Activated CD8-positive, alpha-beta memory T cell treated with anti-CD3 and anti-CD28 coated beads, Interleukin-2, amount 10 ng/mL, durations not matched to agents 7 days and 5 days (primary cell): Measurements from ENCODE around the gene TC2N. TPM values are rescaled to one million over a fixed set of nuclear protein-coding genes. Genes with fewer than 3 reads are reported as not detected.
A peak's percentile ranks its signal among the peaks of the same experiment; 100 is the strongest.
"Not testable (repeated sequence)": the region's sequence is repeated elsewhere in the genome, so short reads cannot be mapped to it uniquely, and the experiment has no call there.

Experiments
- ATAC-seq: fragments of 150-1000 bp; cut with Tn5 transposase; one replicate; pipeline ENCODE4 v1.10.0; 2021; ENCODE audit warnings: moderate library complexity
- CTCF ChIA-PET: fragments of 350-600 bp; sonication (Branson Sonifier 250); formaldehyde crosslinking; loops from one replicate; lab custom pipeline; 2021; ENCODE audit warnings: antibody characterized with exemption; lab: Charles Lee
- DNase-seq: peaks from one replicate; pipeline ENCODE4 v3.0.0-alpha.2; 2020
- H3K27ac Mint-ChIP-seq: one replicate; pipeline ENCODE4 v1.8.0; 2021; ENCODE audit warnings: mild to moderate bottlenecking, mixed read lengths
- H3K27me3 Mint-ChIP-seq: one replicate; pipeline ENCODE4 v1.8.0; 2021; ENCODE audit warnings: mixed read lengths
- H3K36me3 Mint-ChIP-seq: one replicate; pipeline ENCODE4 v1.8.0; 2021; ENCODE audit warnings: mild to moderate bottlenecking, mixed read lengths
- H3K4me1 Mint-ChIP-seq: one replicate; pipeline ENCODE4 v1.8.0; 2021; ENCODE audit warnings: mixed read lengths
- H3K4me3 Mint-ChIP-seq: one replicate; pipeline ENCODE4 v1.8.0; 2021; ENCODE audit warnings: mild to moderate bottlenecking, moderate library complexity, mixed read lengths
- H3K9me3 Mint-ChIP-seq: one replicate; pipeline ENCODE4 v1.8.0; 2022; ENCODE audit warnings: low read depth, mixed read lengths
- total RNA-seq, 2 experiments: library from RNA; stranded (reverse); gene quantifications; one replicate each; pipeline ENCODE4 v1.2.3, GENCODE V29; 2021

The TC2N gene
- total RNA-seq, 2 experiments from 2014 or later = 46.3 to 86.0 TPM

DNA sequence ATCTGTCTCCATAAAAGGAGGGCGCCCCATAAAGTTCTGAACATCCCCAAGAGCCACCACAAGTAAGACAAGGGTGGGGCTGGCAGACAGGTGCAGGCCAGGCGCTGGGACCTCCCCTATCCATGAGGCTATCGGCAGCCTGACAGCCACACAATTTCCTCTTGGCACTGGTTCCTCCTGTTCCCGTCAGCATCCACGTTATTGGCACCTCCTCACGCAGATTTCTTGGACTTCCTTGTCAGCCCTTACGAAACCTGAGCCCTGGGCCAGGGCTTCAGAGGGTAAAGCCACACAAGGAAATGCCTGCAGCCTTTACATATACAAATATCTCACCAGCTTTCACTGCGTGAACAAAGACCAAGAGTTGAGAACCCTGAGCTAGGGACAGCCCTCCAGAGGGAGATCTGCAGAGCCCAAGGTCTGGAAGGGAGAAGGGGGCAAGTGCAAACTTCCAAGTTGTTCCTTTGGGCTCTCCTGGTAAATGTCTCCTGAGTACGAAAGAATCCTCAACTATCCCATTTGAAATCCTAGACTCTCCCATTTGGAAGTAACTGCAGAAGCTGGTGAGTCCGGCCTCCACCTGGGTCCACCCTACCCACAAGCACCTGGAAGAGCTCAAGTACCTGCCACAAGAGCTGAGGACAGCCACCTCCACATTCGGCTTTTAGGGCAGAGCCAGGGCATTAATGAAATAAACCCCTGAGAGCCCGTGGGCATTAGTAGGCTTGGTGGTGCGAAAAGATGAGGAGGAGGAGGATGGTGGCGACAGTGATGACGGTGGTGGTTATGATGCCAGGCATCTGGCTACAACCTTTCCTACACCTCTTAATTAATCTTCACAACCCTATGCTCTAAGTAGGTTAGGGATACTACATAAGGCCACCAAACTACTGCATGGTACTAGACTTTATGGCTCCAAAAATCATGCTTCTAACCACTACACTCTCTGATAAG, 5.5 kb upstream of the TC2N start:
- H3K27me3 Mint-ChIP-seq = no peaks in the 10 kb centered on the region
- peak overlapping the region; percentile 67 for H3K4me3 Mint-ChIP-seq
- CTCF ChIA-PET = interaction anchor here (0.8 to 2.2 kb wide), 4 partner anchors 9 to 39 kb away, joined by 3 to 12 read pairs (median 4); no protein-coding TSS in a partner anchor
- H3K36me3 Mint-ChIP-seq = no peaks in the 10 kb centered on the region
- H3K9me3 Mint-ChIP-seq = no peaks in the 10 kb centered on the region
- peaks cover 79% of the 10 kb centered on the region for H3K4me1 Mint-ChIP-seq
- DNase-seq = peak; percentile 61
- H3K27ac Mint-ChIP-seq = peak overlapping the region; percentile 87
- peak; percentile 1 for ATAC-seq

GRCh38 chr14:91872011-91872501, 4.7 kb upstream of the TC2N start:
- peak overlapping the region; percentile 67 for H3K4me3 Mint-ChIP-seq
- no peaks in the 10 kb centered on the region for H3K27me3 Mint-ChIP-seq
- no peaks in the 10 kb centered on the region for H3K9me3 Mint-ChIP-seq
- peak; percentile 73 for DNase-seq
- CTCF ChIA-PET = interaction anchor here (1.0 to 2.2 kb wide), 3 partner anchors 8 to 40 kb away, joined by 3 to 12 read pairs (median 6); no protein-coding TSS in a partner anchor
- ATAC-seq = peak; percentile 22
- peak overlapping the region; percentile 87 for H3K27ac Mint-ChIP-seq
- peaks cover 5% of the 10 kb centered on the region for H3K36me3 Mint-ChIP-seq
- H3K4me1 Mint-ChIP-seq = peaks cover 87% of the 10 kb centered on the region

DNA sequence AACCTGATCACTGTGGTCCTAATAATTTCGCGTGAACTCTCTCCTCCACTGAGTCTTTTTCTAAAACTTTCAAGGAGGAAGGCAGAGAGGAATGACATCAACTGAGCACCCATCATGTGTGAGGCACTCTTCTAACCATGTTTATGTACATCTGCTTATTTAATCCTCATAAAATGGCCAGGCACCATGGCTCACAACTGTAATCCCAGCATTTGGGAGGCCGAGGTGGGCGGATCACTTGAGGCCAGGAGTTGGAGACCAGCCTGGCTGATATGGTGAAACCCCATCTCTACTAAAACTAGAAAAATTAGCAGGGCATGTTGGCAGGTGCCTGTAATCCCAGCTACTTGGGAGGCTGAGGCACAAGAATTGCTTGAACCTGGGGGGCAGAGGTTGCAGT, 4.1 kb upstream of the TC2N start:
- Mint-ChIP-seq H3K27ac (peak overlapping the region; percentile 87), H3K4me1 (peaks cover 93% of the 10 kb centered on the region)
- DNase-seq, H3K4me3 Mint-ChIP-seq, H3K9me3 Mint-ChIP-seq, ATAC-seq, H3K36me3 Mint-ChIP-seq, H3K27me3 Mint-ChIP-seq: not testable (repeated sequence)
- CTCF ChIA-PET = interaction anchor here (1.0 kb wide), 1 partner anchor 10 kb away, joined by 3 read pairs; no protein-coding TSS in a partner anchor

DNA sequence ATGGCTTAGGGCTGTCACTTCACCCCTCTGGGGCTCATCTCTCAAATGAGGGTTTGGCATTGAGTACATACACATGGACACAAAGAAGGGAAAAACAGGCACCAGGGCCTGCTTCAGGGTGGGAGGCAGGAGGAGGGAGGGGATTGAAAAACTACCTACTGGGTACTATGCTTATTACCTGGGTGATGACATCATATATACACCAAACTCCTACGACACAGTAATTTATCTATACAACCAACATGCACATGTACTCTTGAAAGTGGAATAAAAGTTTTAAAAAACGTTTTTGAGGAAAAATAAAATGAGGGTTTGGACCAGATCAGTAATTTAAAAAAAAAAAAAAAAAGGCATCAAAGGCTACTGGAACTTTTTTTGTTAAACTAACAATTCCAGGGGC, 3.6 kb upstream of the TC2N start:
- H3K27me3 Mint-ChIP-seq = no peaks in the 10 kb centered on the region
- ATAC-seq (no peak), DNase-seq (no peak)
- peaks cover 97% of the 10 kb centered on the region for H3K4me1 Mint-ChIP-seq
- peaks cover 7% of the 10 kb centered on the region for H3K36me3 Mint-ChIP-seq
- H3K4me3 Mint-ChIP-seq = peak overlapping the region; percentile 60
- CTCF ChIA-PET = no interaction called here
- H3K27ac Mint-ChIP-seq = peak overlapping the region; percentile 99
- H3K9me3 Mint-ChIP-seq = no peaks in the 10 kb centered on the region

DNA sequence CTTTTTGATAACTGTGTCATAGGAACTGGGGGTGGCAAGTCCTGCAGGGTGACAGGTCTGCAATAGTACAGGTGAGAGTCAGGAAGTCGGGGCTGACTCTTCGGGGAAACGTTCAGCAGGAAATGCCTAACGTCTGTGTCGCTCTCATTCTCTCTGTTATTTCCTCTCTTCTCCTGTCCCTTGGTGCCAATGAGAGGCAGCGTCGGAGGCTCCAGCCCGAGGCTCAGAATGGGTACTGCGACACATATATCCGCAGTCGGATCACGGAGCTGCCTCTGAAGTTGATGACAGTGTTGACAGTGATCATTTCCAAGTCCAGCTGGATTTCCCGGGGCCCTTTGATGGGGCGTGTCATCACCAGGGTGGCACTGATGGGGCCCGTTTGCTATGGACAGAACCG, 2.7 kb upstream of the TC2N start:
- CTCF ChIA-PET = interaction anchor here (1.9 kb wide), 1 partner anchor 41 kb away, joined by 4 read pairs; no protein-coding TSS in a partner anchor
- Mint-ChIP-seq H3K36me3 (peaks cover 10% of the 10 kb centered on the region), H3K27me3 (no peaks in the 10 kb centered on the region), H3K27ac (peak overlapping the region; percentile 99), H3K4me3 (peak overlapping the region; percentile 60), H3K4me1 (peaks cover 92% of the 10 kb centered on the region), H3K9me3 (no peaks in the 10 kb centered on the region)
- peak; percentile 77 for DNase-seq
- peak; percentile 31 for ATAC-seq

GRCh38 chr14:91869556-91869955, 2.2 kb upstream of the TC2N start:
- H3K4me3 Mint-ChIP-seq = peak overlapping the region; percentile 60
- no peak for ATAC-seq
- peak overlapping the region; percentile 99 for H3K27ac Mint-ChIP-seq
- CTCF ChIA-PET = interaction anchor here (1.9 kb wide), 1 partner anchor 42 kb away, joined by 4 read pairs; no protein-coding TSS in a partner anchor
- H3K4me1 Mint-ChIP-seq = peaks cover 92% of the 10 kb centered on the region
- DNase-seq = no peak
- H3K9me3 Mint-ChIP-seq = no peaks in the 10 kb centered on the region
- peaks cover 11% of the 10 kb centered on the region for H3K36me3 Mint-ChIP-seq
- no peaks in the 10 kb centered on the region for H3K27me3 Mint-ChIP-seq

- H3K27ac Mint-ChIP-seq = peak overlapping the region; percentile 99
- H3K27me3 Mint-ChIP-seq = no peaks in the 10 kb centered on the region
- CTCF ChIA-PET = interaction anchor here (0.9 to 3.3 kb wide), 12 partner anchors 8 to 255 kb away, joined by 3 to 13 read pairs (median 4); partner anchors contain the start of genes CPSF2 and NDUFB1
- H3K4me1 Mint-ChIP-seq = peaks cover 90% of the 10 kb centered on the region
- peaks cover 28% of the 10 kb centered on the region for H3K36me3 Mint-ChIP-seq
- ATAC-seq = peak; percentile 27
- no peaks in the 10 kb centered on the region for H3K9me3 Mint-ChIP-seq
- DNase-seq = peak; percentile 70
- peak overlapping the region; percentile 93 for H3K4me3 Mint-ChIP-seq
Measured at GRCh38 chr14:91866511-91867295, 633 bp downstream of the TC2N start.

DNA sequence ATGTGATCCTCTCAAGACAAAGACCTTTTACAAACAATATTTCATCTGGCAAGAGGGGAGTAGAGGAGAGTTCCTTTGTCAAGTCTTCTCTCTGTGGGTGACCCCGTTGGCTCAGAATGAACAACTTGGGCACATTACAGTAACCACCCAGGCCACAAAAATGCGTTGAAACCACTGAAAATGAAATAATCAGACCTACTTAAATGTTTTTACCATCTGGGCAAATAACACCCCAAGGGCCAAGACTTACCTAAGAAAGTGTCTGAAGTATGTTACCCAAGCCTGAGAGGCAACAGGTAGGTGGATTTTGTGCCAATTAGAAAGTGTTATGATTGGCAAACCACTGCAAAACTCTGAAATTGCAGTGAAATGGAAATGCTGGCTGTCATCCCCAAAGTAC, 1.3 kb downstream of the TC2N start:
- ATAC-seq (no peak), DNase-seq (peak; percentile 76)
- no peaks in the 10 kb centered on the region for H3K9me3 Mint-ChIP-seq
- H3K27me3 Mint-ChIP-seq = no peaks in the 10 kb centered on the region
- CTCF ChIA-PET = interaction anchor here (1.1 to 3.3 kb wide), 6 partner anchors 7 to 46 kb away, joined by 3 to 13 read pairs (median 4); no protein-coding TSS in a partner anchor
- peak overlapping the region; percentile 93 for H3K4me3 Mint-ChIP-seq
- peaks cover 31% of the 10 kb centered on the region for H3K36me3 Mint-ChIP-seq
- H3K4me1 Mint-ChIP-seq = peaks cover 90% of the 10 kb centered on the region
- H3K27ac Mint-ChIP-seq = peak overlapping the region; percentile 99

- DNase-seq (no peak), ATAC-seq (no peak)
- H3K27me3 Mint-ChIP-seq = no peaks in the 10 kb centered on the region
- H3K4me3 Mint-ChIP-seq = no peak overlapping the region
- peak overlapping the region; percentile 66 for H3K27ac Mint-ChIP-seq
- no peaks in the 10 kb centered on the region for H3K9me3 Mint-ChIP-seq
- CTCF ChIA-PET = no interaction called here
- peaks cover 86% of the 10 kb centered on the region for H3K4me1 Mint-ChIP-seq
- peaks cover 55% of the 10 kb centered on the region for H3K36me3 Mint-ChIP-seq
Measured at GRCh38 chr14:91862417-91862816, 4.9 kb downstream of the TC2N start.

- H3K9me3 Mint-ChIP-seq = no peaks in the 10 kb centered on the region
- H3K4me3 Mint-ChIP-seq = peak overlapping the region; percentile 54
- H3K36me3 Mint-ChIP-seq = peaks cover 54% of the 10 kb centered on the region
- ATAC-seq = peak; percentile 43
- CTCF ChIA-PET = interaction anchor here (0.9 to 1.1 kb wide), 3 partner anchors 11 to 212 kb away, joined by 3 read pairs; no protein-coding TSS in a partner anchor
- H3K27me3 Mint-ChIP-seq = no peaks in the 10 kb centered on the region
- peaks cover 72% of the 10 kb centered on the region for H3K4me1 Mint-ChIP-seq
- no peak for DNase-seq
- peak overlapping the region; percentile 86 for H3K27ac Mint-ChIP-seq
Measured at GRCh38 chr14:91861091-91861490, 6.2 kb downstream of the TC2N start.

- no peaks in the 10 kb centered on the region for H3K27me3 Mint-ChIP-seq
- H3K9me3 Mint-ChIP-seq = no peaks in the 10 kb centered on the region
- peaks cover 76% of the 10 kb centered on the region for H3K4me1 Mint-ChIP-seq
- peaks cover 59% of the 10 kb centered on the region for H3K36me3 Mint-ChIP-seq
- CTCF ChIA-PET = interaction anchor here (0.7 to 1.8 kb wide), 4 partner anchors 13 to 74 kb away, joined by 3 to 9 read pairs (median 3); no protein-coding TSS in a partner anchor
- DNase-seq = no peak
- peak overlapping the region; percentile 58 for H3K27ac Mint-ChIP-seq
- ATAC-seq = no peak
- H3K4me3 Mint-ChIP-seq = no peak overlapping the region
Measured at GRCh38 chr14:91860238-91860637, 7.1 kb downstream of the TC2N start.

DNA sequence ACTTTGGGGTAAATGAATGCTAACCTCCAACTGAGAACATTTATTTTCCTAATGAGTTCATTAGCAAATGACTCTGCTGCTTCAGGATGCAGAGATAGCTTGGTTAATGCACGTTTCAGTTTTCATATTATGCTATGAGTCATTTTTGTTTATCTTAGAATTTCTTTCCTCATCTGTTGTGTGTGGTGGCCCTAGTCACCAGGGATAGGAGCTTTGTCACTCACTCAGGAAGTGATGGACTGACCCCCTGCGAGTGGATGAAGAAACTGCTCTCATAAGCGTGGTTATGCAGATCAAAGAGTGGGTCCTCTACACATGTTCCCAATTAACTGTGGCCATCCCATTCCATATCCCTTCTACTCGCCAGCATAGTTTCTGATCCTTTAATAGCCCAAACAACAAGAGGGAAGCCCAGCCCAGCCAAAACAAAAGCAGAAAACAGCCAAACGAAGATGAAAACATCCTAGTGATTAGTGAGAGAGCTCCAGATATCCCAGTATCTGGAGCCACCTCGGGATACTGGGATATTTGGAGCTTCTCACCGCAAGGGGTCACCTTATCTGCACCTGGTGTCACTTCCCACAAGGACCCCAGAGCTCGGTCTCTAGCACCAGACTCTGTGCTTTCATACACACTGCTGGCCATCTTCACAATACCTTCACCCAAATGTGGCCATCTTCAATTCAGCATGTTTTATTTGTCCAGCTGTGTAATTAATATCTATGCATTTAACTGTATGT, 8.6 kb downstream of the TC2N start:
- CTCF ChIA-PET = interaction anchor here (0.9 to 1.8 kb wide), 14 partner anchors 9 to 209 kb away, joined by 3 to 10 read pairs (median 4); partner anchors contain the start of gene TC2N
- H3K4me1 Mint-ChIP-seq = peaks cover 69% of the 10 kb centered on the region
- peaks cover 53% of the 10 kb centered on the region for H3K36me3 Mint-ChIP-seq
- H3K27me3 Mint-ChIP-seq = no peaks in the 10 kb centered on the region
- no peaks in the 10 kb centered on the region for H3K9me3 Mint-ChIP-seq
- ATAC-seq (peak; percentile 88), DNase-seq (peak; percentile 69)
- peak overlapping the region; percentile 76 for H3K27ac Mint-ChIP-seq
- H3K4me3 Mint-ChIP-seq = peak overlapping the region; percentile 12
